NCI-H2107 treated with DMSO at 0.1 percent for 48 hours (cell line): ENCODE measurements around the gene FLACC1.
"Not testable (repeated sequence)": the region's sequence is repeated elsewhere in the genome, so short reads cannot be mapped to it uniquely, and the experiment has no call there.

Experiments
- DNase-seq: peaks from one replicate; lab custom pipeline; 2025; ENCODE audit not compliant: unreplicated experiment; lab: John Stamatoyannopoulos, UW

Gene FLACC1

GRCh38 chr2:201350879-201351278, 6.3 kb downstream of the FLACC1 start:
- DNase-seq, result no peak

GRCh38 chr2:201349601-201350000, 7.5 kb downstream of the FLACC1 start:
- no peak for DNase-seq

- no peak for DNase-seq
These were observed 8.4 kb downstream of the FLACC1 start for GRCh38 chr2:201348758-201349157.

- DNase-seq, result no peak
These were observed 10.0 kb downstream of the FLACC1 start for GRCh38 chr2:201347138-201347537.

- DNase-seq, result no peak
These were observed 11.4 kb downstream of the FLACC1 start for GRCh38 chr2:201345625-201346213.

- DNase-seq, result no peak
These were observed 12.3 kb downstream of the FLACC1 start for GRCh38 chr2:201344663-201345366.

GRCh38 chr2:201343559-201343958, 13.6 kb downstream of the FLACC1 start:
- peak; percentile 47 for DNase-seq

GRCh38 chr2:201342923-201343322, 14.2 kb downstream of the FLACC1 start:
- DNase-seq, result no peak

GRCh38 chr2:201329409-201329808, 27.7 kb downstream of the FLACC1 start:
- DNase-seq, result no peak

- DNase-seq, result no peak
These were observed 29.5 kb downstream of the FLACC1 start for GRCh38 chr2:201327678-201328077.

GRCh38 chr2:201322772-201323171, 34.4 kb downstream of the FLACC1 start:
- no peak for DNase-seq

GRCh38 chr2:201320701-201321100, 36.4 kb downstream of the FLACC1 start:
- DNase-seq, result no peak

GRCh38 chr2:201320257-201320656, 36.9 kb downstream of the FLACC1 start:
- DNase-seq, result no peak

- DNase-seq, result no peak
These were observed 37.6 kb downstream of the FLACC1 start for GRCh38 chr2:201319511-201319910.

- no peak for DNase-seq
These were observed 43.8 kb downstream of the FLACC1 start for GRCh38 chr2:201313362-201313761.

- no peak for DNase-seq
These were observed 48.2 kb downstream of the FLACC1 start for GRCh38 chr2:201308914-201309313.

GRCh38 chr2:201307876-201308275, 49.3 kb downstream of the FLACC1 start:
- DNase-seq, result no peak

GRCh38 chr2:201299929-201300328, 57.2 kb downstream of the FLACC1 start:
- DNase-seq, result not testable (repeated sequence)

GRCh38 chr2:201298462-201299052, 58.6 kb downstream of the FLACC1 start:
- DNase-seq, result no peak

GRCh38 chr2:201290457-201291148, 66.5 kb downstream of the FLACC1 start:
- not testable (repeated sequence) for DNase-seq

GRCh38 chr2:201285499-201285898, 71.6 kb downstream of the FLACC1 start:
- no peak for DNase-seq
